Measurements from ENCODE around the gene PTPRN2. TPM values are rescaled to one million over a fixed set of nuclear protein-coding genes. Genes with fewer than 3 reads are reported as not detected.
"Not testable (repeated sequence)": the region's sequence is repeated elsewhere in the genome, so short reads cannot be mapped to it uniquely, and the experiment has no call there.

PTPRN2 gene
- total RNA-seq, 1 donor from 2014 or later = 0.33 TPM

DNA sequence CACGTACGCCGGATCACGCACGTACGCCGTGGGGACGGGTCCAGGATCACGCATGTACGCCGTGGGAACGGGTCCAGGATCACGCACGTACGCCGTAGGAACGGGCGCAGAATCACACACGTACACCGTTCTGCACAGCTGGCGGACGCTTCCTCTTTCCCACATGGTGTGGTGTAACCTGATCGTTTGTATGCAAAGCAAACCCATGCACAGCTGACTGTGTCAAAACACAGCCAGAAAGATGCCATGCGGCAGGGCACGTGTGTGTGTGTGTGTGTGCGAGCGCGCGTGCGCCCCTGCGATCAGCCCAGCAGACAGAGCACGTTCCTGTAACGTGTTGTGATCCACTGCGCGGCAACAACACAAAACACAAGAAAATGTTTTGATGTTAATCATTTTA lies 677.2 kb downstream of the PTPRN2 start:
- no peak for DNase-seq (ENCODE audit: low spot score)
- no peak for ATAC-seq

DNA sequence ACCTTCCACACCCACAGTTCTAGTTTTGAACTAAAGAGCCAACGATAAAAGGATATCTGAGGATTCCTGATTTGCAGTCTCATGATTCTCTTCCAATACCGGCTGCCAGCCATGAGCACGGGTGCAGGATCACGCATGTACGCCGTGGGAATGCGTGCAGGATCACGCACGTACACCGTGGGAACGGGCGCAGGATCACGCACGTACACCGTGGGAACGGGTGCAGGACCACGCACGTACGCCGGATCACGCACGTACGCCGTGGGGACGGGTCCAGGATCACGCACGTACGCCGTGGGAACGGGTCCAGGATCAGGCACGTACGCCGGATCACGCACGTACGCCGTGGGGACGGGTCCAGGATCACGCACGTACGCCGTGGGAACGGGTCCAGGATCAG lies 677.6 kb downstream of the PTPRN2 start:
- ATAC-seq; DNase-seq (ENCODE audit: low spot score): not testable (repeated sequence)

- ATAC-seq = no peak
- DNase-seq (ENCODE audit: low spot score) = no peak
These were observed 678.3 kb downstream of the PTPRN2 start for GRCh38 chr7:157909370-157909769.

GRCh38 chr7:157908006-157908782 lies 679.4 kb downstream of the PTPRN2 start:
- DNase-seq (ENCODE audit: low spot score) (no peak), ATAC-seq (no peak)

DNA sequence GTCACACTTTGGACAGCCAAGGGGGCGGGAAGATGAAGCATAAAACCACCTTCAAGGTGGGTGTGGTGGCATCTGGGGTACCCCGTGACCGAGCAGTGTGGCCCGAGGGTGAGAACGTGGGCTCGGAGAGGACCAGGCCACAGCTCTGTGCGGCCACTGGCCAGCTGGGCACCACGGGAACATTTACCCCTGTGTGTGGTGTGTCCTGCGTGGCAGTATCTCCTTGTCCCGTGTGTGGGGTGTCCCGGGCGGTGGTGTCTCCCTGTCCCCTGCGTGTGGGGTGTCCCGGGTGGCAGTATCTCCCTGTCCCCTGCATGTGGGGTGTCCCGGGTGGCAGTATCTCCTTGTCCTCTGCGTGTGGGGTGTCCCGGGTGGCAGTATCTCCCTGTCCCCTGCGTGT lies 680.5 kb downstream of the PTPRN2 start:
- DNase-seq (ENCODE audit: low spot score) (no peak), ATAC-seq (no peak)

- ATAC-seq = no peak
- no peak for DNase-seq (ENCODE audit: low spot score)
These were observed 681.0 kb downstream of the PTPRN2 start for GRCh38 chr7:157906583-157906982.

GRCh38 chr7:157905651-157906461 lies 681.8 kb downstream of the PTPRN2 start:
- no peak for DNase-seq (ENCODE audit: low spot score)
- ATAC-seq = peak; percentile 28

DNA sequence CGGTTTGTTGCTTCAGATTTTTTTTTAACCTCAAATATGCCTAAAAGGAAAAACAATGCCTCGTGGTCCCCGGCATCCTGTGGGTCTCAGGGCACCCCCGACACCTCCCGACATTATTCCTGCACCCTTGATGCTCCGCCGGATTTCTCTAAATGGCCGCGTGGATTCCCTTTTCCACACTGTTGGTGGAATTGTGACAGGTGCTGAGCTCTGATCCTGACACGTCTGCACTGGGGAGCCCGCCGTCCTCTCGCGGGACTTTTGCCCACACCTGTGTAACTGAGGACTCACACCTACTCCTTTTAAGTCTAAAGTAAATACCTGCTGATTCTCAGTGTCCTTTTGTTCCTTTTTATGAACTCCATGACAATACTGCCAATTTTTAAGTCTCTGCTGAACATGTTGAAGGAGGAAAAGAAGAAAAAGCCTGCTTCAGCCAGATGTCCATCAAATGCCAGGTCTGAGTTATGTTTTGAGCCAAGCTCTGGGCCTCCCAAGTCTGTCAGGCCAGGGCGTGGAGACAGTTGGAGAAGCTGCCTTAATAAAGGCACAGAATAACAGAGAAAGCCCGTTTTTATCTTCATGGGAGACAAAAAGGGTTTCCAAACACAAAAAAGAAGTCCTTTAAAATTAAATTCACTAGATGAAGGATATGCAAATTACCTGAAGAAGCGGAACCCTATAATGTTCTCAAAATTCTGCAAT lies 682.6 kb downstream of the PTPRN2 start:
- ATAC-seq = no peak
- no peak for DNase-seq (ENCODE audit: low spot score)

- DNase-seq (ENCODE audit: low spot score) (no peak), ATAC-seq (no peak)
These were observed 683.3 kb downstream of the PTPRN2 start for GRCh38 chr7:157904211-157904865.

- no peak for DNase-seq (ENCODE audit: low spot score)
- ATAC-seq = no peak
These were observed 683.9 kb downstream of the PTPRN2 start for GRCh38 chr7:157903710-157904109.

- ATAC-seq = no peak
These were observed 684.3 kb downstream of the PTPRN2 start for GRCh38 chr7:157903296-157903695.

DNA sequence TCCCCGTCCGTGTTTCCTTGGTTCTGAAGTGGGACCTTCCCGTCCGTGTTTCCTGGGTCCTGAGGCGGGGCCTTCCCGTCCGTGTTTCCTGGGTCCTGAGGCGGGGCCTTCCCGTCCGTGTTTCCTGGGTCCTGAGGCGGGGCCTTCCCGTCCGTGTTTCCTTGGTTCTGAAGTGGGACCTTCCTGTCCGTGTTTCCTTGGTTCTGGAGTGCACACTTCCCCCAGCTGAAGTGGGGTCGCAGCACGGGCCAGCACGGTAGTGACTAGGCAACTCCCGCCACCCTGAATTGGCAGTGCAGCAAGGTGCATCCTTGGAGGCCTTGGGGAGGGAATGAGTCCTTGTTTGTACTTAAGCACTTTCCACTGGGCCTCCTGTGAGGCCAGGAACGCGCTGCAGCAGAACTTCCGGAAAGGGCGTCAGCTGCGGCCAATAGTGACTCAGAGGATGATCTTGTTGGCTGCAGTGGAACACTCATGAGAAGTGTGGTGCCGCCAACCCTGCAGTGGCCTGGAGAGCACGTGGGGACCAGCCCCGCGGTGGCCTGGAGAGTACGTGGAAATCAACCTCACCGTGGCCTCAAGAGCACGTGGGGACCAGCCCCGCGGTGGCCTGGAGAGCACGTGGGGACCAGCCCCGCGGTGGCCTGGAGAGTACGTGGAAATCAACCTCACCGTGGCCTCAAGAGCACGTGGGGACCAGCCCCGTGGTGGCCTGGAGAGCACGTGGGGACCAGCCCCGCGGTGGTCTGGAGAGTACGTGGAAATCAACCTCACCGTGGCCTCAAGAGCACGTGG lies 685.6 kb downstream of the PTPRN2 start:
- DNase-seq (ENCODE audit: low spot score); ATAC-seq: not testable (repeated sequence)

More at GRCh38 chr7:157903296-157903695, 684.3 kb downstream of the PTPRN2 start:
- no peak for DNase-seq (ENCODE audit: low spot score)

GRCh38 chr7:157901166-157901565 lies 686.5 kb downstream of the PTPRN2 start:
- ATAC-seq = no peak
- DNase-seq (ENCODE audit: low spot score) = no peak

DNA sequence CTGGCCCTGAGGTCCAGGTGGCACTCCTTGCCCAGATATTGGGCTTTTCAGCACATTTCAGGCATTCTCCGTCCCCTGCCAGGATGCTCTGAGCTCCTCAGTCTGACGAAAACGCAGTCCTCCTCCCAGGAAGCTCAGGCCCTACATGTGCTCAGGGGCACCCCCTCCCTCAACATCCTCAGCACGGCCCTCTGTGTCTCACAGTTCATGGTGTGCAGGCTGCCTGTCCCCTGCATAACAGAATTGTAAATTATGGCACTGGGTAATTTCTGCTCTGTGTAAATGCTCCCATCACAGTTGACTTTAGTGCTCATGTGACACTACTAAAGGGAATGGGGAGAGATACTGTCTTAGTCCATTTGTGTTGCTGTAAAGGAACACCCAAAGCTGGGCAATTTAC lies 687.1 kb downstream of the PTPRN2 start:
- ATAC-seq (no peak), DNase-seq (ENCODE audit: low spot score) (no peak)

GRCh38 chr7:157900011-157900410 lies 687.6 kb downstream of the PTPRN2 start:
- ATAC-seq = no peak
- no peak for DNase-seq (ENCODE audit: low spot score)

DNA sequence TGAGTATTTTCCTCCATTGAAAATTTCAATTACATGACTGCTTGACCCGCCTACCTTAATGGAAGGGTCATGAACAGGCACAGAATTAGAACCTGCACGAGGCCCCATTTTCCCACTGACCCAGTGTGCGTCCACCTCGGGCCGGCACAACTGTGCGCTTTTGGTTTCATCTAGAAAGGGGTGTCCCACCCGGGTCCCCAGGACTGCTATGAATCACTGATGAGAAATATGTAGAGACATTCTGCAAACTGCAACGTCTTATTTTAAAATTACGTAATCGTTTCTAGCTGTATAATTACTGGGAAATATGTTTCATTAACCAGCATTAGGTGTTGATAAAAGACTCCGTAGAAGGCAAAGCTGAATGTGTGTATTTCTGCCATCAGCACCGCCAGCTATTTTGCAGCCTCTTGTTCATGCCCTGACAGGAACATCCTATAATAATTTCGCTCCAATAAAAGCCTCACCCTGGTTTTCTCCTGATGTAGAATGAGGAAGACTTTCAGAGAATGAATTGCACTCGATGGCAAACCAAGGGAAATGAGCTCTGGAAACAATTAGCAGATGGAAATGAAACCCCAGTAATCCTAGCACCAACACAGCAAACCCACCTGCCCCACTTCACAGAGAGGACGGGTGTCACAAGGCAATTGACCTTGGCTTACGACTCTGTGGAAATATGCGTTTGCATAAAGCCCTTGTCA lies 688.7 kb downstream of the PTPRN2 start:
- ATAC-seq (no peak), DNase-seq (ENCODE audit: low spot score) (no peak)

GRCh38 chr7:157898261-157898660 lies 689.4 kb downstream of the PTPRN2 start:
- ATAC-seq (no peak), DNase-seq (ENCODE audit: low spot score) (no peak)

GRCh38 chr7:157897681-157898080 lies 689.9 kb downstream of the PTPRN2 start:
- DNase-seq (ENCODE audit: low spot score) (no peak), ATAC-seq (no peak)

DNA sequence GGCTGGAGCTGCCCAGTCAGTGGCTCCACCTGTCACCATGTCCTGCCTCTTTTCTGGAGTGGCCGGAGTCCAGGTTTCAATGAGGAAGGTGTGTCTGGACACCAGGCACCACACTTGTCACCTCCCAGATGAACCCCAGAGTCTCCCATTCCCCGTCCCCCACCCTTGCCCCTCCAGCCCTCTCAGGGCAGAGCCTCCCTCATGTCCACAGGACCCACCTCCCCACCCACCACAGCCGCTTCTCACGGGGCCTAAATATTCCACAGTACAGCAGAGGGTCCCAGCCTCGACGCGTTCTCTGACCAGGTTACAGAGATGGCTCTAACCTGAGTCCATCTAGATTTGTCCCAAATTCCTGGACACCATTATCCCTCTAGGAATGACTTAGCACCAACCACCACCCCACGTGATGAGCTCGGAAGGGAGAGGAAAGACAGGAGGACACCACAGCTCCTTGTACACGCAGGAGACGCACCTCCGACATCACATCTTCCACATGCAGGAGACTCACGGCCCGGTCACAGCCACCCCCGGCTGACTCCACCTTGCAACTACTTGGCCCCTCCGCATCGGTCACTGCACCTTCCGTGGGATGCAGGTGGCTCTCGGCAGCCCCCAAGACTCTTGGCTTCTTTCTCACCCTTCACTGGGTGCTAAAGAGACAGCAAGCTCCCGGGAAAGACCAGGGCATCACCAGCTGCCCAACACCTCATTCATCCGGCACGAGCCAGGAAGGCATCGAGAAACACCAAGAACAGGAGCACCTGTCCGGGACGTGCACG lies 690.7 kb downstream of the PTPRN2 start:
- ATAC-seq (no peak), DNase-seq (ENCODE audit: low spot score) (no peak)
